Upper lobe of left lung (tissue), 4 donors: ENCODE measurements around the gene TJAP1.

ENCODE experiments used
- EP300 ChIP-seq, 4 donors: sonication (generic); formaldehyde crosslinking; IDR thresholded peaks; one replicate each; pipeline ENCODE4 v1.5.1; 2017; ENCODE audit warnings: antibody characterized with exemption in 4 of 4, control low read depth in 2 of 4
- POLR2A ChIP-seq, 4 donors: fragments of 450-650 bp; IDR thresholded peaks; one replicate each; pipeline ENCODE4 v1.5.1; 2016 to 2017; ENCODE audit warnings: antibody characterized with exemption in 4 of 4, mild to moderate bottlenecking in 2 of 4
- POLR2AphosphoS5 ChIP-seq, 2 donors: sonication (generic); formaldehyde crosslinking; IDR thresholded peaks; one replicate each; pipeline ENCODE4 v1.5.1; 2017; ENCODE audit warnings: antibody characterized with exemption in 2 of 2
- TF ChIP-seq, protein P1 (sequence below), 6 experiments: fragments of 450-650 bp in 4 of 6; fragments of 200-600 bp in 2 of 6; sonication (generic) in 2 of 6; IDR thresholded peaks; one replicate each; pipeline ENCODE4 v1.5.1; 2016 to 2019; ENCODE audit warnings: antibody characterized with exemption in 6 of 6

- TF ChIP-seq POLR2AphosphoS5 (IDR thresholded peaks at IDR 0.05) (no peak), POLR2A (IDR thresholded peaks at IDR 0.05) (no peak), EP300 (IDR thresholded peaks at IDR 0.05) (no peak)
- TF ChIP-seq, protein P1, sequence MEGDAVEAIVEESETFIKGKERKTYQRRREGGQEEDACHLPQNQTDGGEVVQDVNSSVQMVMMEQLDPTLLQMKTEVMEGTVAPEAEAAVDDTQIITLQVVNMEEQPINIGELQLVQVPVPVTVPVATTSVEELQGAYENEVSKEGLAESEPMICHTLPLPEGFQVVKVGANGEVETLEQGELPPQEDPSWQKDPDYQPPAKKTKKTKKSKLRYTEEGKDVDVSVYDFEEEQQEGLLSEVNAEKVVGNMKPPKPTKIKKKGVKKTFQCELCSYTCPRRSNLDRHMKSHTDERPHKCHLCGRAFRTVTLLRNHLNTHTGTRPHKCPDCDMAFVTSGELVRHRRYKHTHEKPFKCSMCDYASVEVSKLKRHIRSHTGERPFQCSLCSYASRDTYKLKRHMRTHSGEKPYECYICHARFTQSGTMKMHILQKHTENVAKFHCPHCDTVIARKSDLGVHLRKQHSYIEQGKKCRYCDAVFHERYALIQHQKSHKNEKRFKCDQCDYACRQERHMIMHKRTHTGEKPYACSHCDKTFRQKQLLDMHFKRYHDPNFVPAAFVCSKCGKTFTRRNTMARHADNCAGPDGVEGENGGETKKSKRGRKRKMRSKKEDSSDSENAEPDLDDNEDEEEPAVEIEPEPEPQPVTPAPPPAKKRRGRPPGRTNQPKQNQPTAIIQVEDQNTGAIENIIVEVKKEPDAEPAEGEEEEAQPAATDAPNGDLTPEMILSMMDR (IDR thresholded peaks at IDR 0.05): no peak
These were observed 17.4 kb downstream of the TJAP1 start for GRCh38 chr6:43494766-43495165.
